ENCODE measurements around the gene ERCC5.

Gene ERCC5

DNA sequence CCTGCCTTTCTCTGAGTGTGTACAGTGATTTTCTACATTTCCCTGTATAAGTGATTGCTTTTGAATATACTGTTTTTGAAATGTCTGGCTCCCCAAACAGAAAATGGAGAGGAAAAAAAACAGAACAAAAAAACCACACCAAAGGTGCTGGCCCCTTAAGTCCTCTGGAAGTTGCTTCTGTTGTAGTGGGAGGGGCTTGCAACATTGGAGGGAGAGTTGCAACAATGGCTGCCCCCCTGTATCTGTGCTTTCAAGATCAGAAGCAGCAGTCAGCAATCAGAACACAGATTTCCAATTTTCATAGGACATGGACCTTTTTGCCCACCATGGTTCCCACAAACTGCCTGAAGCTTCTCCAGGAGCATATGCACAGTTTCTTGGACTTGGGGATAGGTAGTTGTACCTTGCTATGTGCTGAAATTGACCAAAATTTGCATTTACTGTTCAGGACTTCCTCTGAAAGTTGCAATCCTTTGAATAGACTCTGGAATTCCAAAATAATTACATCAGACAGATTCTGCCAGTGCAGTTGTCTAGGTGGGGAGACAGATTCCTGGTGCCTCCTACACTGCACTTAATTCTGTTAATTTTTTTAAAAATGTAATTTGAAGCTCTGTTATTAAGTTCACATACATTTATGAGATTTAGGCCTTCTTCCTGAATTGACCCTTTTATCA lies 33.1 kb upstream of the ERCC5 start:
- DNase-seq (ENCODE audit: low read depth) = no peak
- H3K4me3 ChIP-seq (ENCODE audit: low read depth, low read length) = no peak overlapping the region
- TF ChIP-seq, protein P1, sequence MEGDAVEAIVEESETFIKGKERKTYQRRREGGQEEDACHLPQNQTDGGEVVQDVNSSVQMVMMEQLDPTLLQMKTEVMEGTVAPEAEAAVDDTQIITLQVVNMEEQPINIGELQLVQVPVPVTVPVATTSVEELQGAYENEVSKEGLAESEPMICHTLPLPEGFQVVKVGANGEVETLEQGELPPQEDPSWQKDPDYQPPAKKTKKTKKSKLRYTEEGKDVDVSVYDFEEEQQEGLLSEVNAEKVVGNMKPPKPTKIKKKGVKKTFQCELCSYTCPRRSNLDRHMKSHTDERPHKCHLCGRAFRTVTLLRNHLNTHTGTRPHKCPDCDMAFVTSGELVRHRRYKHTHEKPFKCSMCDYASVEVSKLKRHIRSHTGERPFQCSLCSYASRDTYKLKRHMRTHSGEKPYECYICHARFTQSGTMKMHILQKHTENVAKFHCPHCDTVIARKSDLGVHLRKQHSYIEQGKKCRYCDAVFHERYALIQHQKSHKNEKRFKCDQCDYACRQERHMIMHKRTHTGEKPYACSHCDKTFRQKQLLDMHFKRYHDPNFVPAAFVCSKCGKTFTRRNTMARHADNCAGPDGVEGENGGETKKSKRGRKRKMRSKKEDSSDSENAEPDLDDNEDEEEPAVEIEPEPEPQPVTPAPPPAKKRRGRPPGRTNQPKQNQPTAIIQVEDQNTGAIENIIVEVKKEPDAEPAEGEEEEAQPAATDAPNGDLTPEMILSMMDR (IDR thresholded peaks at IDR 0.05; ENCODE audit: low read depth, low read length, missing control alignments) = no peak

DNA sequence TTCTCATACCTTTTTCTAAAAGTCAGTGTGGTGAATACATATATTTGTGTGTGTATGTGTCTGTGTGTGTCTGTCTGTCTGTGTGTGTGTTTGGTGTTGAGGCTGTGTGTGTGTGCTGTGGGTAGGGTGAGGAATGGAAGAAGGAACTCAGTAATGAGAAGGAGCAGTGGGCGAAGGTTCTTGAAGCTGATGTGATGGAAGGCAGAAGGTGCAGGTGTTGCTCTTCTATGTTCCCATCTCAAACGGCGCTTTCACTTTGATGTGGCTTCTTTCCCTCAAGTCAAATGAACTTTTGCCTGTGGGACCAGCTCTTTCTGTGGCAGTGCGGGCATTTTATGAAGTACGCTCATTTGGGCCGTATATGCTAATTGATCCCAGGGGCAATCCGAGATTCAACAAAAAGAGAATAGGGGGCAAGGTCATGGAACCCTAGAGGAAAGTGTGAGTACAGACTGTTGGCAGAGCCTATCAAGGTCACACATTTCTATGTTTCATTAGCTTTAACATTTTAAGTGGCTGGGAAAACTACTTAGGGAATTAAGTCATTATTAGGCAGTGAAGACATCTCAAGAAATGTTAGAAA lies 31.7 kb upstream of the ERCC5 start:
- TF ChIP-seq, protein P1 (IDR thresholded peaks at IDR 0.05; ENCODE audit: low read depth, low read length, missing control alignments) = no peak
- DNase-seq (ENCODE audit: low read depth) = no peak
- H3K4me3 ChIP-seq (ENCODE audit: low read depth, low read length) = no peak overlapping the region

DNA sequence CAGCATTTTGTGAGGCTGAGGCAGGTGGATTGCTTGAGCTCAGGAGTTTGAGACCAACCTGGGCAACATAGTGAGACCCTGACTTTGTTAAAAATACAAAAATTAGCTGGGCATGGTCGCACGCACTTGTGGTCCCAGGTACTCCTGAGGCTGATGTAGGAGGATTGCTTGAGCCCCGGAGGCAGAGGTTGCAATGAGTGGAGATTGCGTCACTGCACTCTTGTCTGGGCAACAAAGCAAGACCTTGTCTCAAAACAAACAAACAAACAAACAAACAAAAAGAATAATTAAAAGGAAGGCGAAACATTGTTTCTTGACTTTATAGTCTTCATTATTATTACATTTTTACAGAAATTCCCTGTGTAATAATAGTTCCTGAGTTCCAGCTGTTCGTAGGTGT lies 31.0 kb upstream of the ERCC5 start:
- TF ChIP-seq, protein P1 (IDR thresholded peaks at IDR 0.05; ENCODE audit: low read depth, low read length, missing control alignments) = no peak

DNA sequence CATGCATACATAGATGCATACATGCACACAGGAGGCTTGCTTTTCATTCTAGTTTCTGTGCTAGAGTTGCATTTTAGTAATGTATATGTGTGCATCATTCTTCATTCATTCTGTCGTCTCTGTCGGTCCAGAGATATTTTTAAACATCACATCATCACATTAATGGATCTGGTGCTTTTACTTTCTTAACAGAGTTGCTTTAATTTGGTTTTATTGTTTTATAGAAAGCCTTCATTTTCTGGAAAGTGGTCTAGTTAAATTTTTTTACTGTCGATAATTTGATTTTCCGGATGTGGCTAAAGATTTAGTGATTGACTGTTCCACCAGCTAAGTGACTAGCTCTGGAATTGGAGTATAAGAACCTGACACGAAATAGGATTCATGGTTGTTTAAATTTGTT lies 30.0 kb upstream of the ERCC5 start:
- no peak for DNase-seq (ENCODE audit: low read depth)
- TF ChIP-seq, protein P1 (IDR thresholded peaks at IDR 0.05; ENCODE audit: low read depth, low read length, missing control alignments) = no peak

More for the DNA sequence above, 31.0 kb upstream of the ERCC5 start:
- no peak for DNase-seq (ENCODE audit: low read depth)
- H3K4me3 ChIP-seq (ENCODE audit: low read depth, low read length) = no peak overlapping the region

DNA sequence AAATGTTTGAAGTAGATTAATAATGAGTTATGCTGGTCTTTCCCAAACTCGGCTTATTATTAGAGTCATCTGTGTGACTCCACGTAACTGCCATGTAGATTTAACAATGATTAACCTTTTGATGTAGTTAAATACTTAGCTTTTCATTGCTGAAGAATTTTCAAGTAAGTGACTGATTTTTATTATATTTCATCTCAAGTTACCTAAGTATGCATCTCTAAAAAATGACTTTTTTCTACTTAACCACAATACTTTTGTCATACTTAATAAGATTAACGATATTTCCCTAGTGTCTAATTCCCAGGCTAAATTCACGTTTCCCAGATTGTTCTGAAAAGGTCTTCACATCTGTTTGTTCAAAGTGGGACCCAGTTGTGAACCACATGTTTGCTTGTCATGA lies 29.1 kb upstream of the ERCC5 start:
- no peak overlapping the region for H3K4me3 ChIP-seq (ENCODE audit: low read depth, low read length)
- no peak for DNase-seq (ENCODE audit: low read depth)
- TF ChIP-seq, protein P1 (IDR thresholded peaks at IDR 0.05; ENCODE audit: low read depth, low read length, missing control alignments) = no peak

More for the DNA sequence above, 30.0 kb upstream of the ERCC5 start:
- H3K4me3 ChIP-seq (ENCODE audit: low read depth, low read length) = no peak overlapping the region

DNA sequence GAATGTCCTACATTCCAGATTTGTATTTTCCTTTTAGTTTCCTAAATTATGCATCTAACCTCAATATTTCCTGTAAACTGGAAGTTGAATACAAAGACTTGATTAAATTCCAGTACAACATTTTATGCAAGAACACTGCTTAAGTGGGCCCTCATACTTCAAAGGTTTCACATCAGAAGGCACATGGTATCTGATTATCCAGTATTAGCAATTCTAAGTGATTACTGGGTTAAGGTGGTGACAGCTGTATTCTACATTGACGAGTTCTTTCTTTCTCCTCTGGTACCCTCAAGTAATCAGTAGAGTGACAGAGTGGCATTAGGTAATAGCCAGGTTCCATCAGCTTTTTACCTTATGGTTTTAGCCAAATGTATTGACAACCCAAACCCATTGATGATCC lies 28.6 kb upstream of the ERCC5 start:
- TF ChIP-seq, protein P1 (IDR thresholded peaks at IDR 0.05; ENCODE audit: low read depth, low read length, missing control alignments) = no peak
- no peak for DNase-seq (ENCODE audit: low read depth)
- H3K4me3 ChIP-seq (ENCODE audit: low read depth, low read length) = no peak overlapping the region

DNA sequence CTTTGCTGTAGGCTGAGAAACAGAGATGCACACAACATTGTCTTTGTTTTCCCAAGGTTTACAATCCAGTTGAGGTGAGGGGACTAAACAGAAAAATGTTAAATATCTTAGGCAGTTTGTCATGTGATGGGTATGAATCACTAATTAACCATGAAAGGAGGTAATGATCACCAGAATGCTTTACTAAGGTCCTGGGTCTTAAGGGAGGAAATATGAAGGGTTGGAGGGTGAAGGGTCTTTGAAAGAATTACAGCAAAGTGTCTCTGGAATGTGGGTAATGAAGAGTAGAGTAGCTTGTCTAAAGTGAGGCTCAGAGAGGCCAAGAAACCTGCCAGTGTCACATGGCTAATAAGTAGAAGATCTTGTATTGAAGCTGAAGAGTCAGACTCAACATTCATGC lies 27.9 kb upstream of the ERCC5 start:
- DNase-seq (ENCODE audit: low read depth) = no peak
- no peak overlapping the region for H3K4me3 ChIP-seq (ENCODE audit: low read depth, low read length)
- TF ChIP-seq, protein P1 (IDR thresholded peaks at IDR 0.05; ENCODE audit: low read depth, low read length, missing control alignments) = no peak

All from GM12864 (cell line).